Endothelial cell of umbilical vein (primary cell): ENCODE results near the gene MADCAM1. TPM values are rescaled to one million over a fixed set of nuclear protein-coding genes. Genes with fewer than 3 reads are reported as not detected.

ENCODE experiments used
- BruUV-seq: library from RNA; stranded (reverse); fragments of 400-500 nt; replicated peaks from 2 replicates; lab custom pipeline; 2021; lab: Mats Ljungman, UMichigan
- CTCF ChIA-PET: fragments of 300-600, 350-600 bp; sonication (Branson Sonifier 250); formaldehyde crosslinking; loops from one replicate; lab custom pipeline; 2021; ENCODE audit warnings: antibody characterized with exemption, inconsistent platforms; lab: Charles Lee
- POLR2A ChIA-PET: fragments of 300-600, 350-600 bp; sonication (Branson Sonifier 250); formaldehyde crosslinking; loops from one replicate; lab custom pipeline; 2021; ENCODE audit warnings: antibody characterized with exemption, inconsistent platforms; lab: Charles Lee
- DNase-seq: peaks from one replicate; pipeline ENCODE4 v3.0.0-alpha.2; 2011; ENCODE audit warnings: low read depth, low spot score
- FAIRE-seq: peaks from 2 replicates; lab custom pipeline; 2011; peaks lifted over from hg19 to GRCh38; lab: Jason Lieb, UNC
- H2AFZ ChIP-seq: 2 replicates; pipeline ENCODE4 v1.6.0; 2012; ENCODE audit warnings: low read depth, low read length, control low read depth, inconsistent platforms
- H3K27ac ChIP-seq: 2 replicates; pipeline ENCODE4 v1.5.1; 2011; ENCODE audit warnings: low read depth, mild to moderate bottlenecking, control low read depth, low read length, moderate library complexity; ENCODE audit not compliant: insufficient read depth
- H3K27me3 ChIP-seq, 2 experiments: 2 replicates each; pipeline versions ENCODE4 v1.6.0 to v1.6.1; 2011; ENCODE audit warnings: low read length in 2 of 2, mixed read lengths in 1 of 2; ENCODE audit not compliant: control insufficient read depth in 2 of 2, insufficient read depth in 2 of 2
- H3K36me3 ChIP-seq, 2 experiments: 2 replicates in 1 of 2; 3 replicates in 1 of 2; pipeline ENCODE4 v1.5.1; 2011; ENCODE audit warnings: low read length in 2 of 2, mild to moderate bottlenecking in 1 of 2, moderate library complexity in 1 of 2; ENCODE audit not compliant: control insufficient read depth in 2 of 2, insufficient read depth in 2 of 2; ENCODE audit errors: extremely low read depth in 1 of 2
- H3K4me1 ChIP-seq: 3 replicates; pipeline ENCODE4 v1.5.1; 2011; ENCODE audit warnings: mild to moderate bottlenecking, low read length; ENCODE audit not compliant: control insufficient read depth, insufficient read depth; ENCODE audit errors: extremely low read depth
- H3K4me2 ChIP-seq: 2 replicates; pipeline ENCODE4 v1.6.1; 2011; ENCODE audit warnings: low read length, control low read depth, mixed read lengths; ENCODE audit not compliant: insufficient read depth
- H3K4me3 ChIP-seq, 3 experiments: fragments of 200-600 bp in 1 of 3; sonication (generic), shearing (Covaris generic) in 1 of 3; replicated peaks in 1 of 3; 2 replicates each; pipeline ENCODE4 v1.5.1; 2011 to 2016; ENCODE audit warnings: control low read depth in 3 of 3, low read length in 3 of 3, mild to moderate bottlenecking in 2 of 3, inconsistent platforms in 1 of 3, low read depth in 1 of 3, moderate library complexity in 1 of 3; ENCODE audit not compliant: insufficient read depth in 1 of 3
- H3K79me2 ChIP-seq: 2 replicates; pipeline ENCODE4 v1.6.0; 2012; ENCODE audit warnings: low read length, inconsistent platforms; ENCODE audit not compliant: control insufficient read depth, insufficient read depth
- H3K9ac ChIP-seq: replicated peaks from 2 replicates; pipeline ENCODE3; 2011; ENCODE audit warnings: low read length, control low read depth; ENCODE audit not compliant: insufficient read depth; ENCODE audit errors: extremely low read depth
- H3K9me1 ChIP-seq: replicated peaks from 3 replicates; pipeline ENCODE4 v1.6.0; 2011; ENCODE audit warnings: mild to moderate bottlenecking, low read length; ENCODE audit not compliant: control insufficient read depth, insufficient read depth; ENCODE audit errors: extremely low read depth
- H3K9me3 ChIP-seq: replicated peaks from 2 replicates; pipeline ENCODE4 v1.5.1; 2012; ENCODE audit warnings: low read length, inconsistent platforms; ENCODE audit not compliant: control insufficient read depth, insufficient read depth
- H4K20me1 ChIP-seq: replicated peaks from 2 replicates; pipeline ENCODE3; 2011; ENCODE audit warnings: mild to moderate bottlenecking, low read length; ENCODE audit not compliant: control insufficient read depth, insufficient read depth; ENCODE audit errors: extremely low read depth
- CTCF ChIP-seq, 2 donors: IDR thresholded peaks; 1 replicate in 1 of 2; 2 replicates in 1 of 2; pipeline ENCODE4 v1.5.1; 2011; ENCODE audit warnings: low read length in 2 of 2, mild to moderate bottlenecking in 2 of 2, moderate library complexity in 2 of 2, control low read depth in 1 of 2, inconsistent platforms in 1 of 2, low read depth in 1 of 2; ENCODE audit not compliant: insufficient read depth in 1 of 2; ENCODE audit errors: extremely low read depth in 1 of 2
- EZH2 ChIP-seq: IDR thresholded peaks from 2 replicates; pipeline ENCODE4 v1.6.1; 2012; ENCODE audit warnings: borderline replicate concordance, low read depth, mild to moderate bottlenecking, moderate library complexity, low read length, inconsistent platforms; ENCODE audit not compliant: severe bottlenecking
- FOS ChIP-seq: IDR thresholded peaks from 2 replicates; pipeline ENCODE4 v1.6.1; 2011; ENCODE audit warnings: mild to moderate bottlenecking, low read length, moderate library complexity, borderline replicate concordance; ENCODE audit not compliant: insufficient read depth
- GATA2 ChIP-seq: IDR thresholded peaks from 2 replicates; pipeline ENCODE4 v1.7.0; 2011; ENCODE audit warnings: low read depth, mild to moderate bottlenecking, moderate library complexity, mixed read lengths, low read length; ENCODE audit not compliant: insufficient read length, insufficient read depth
- JUN ChIP-seq: IDR thresholded peaks from 2 replicates; pipeline ENCODE4 v1.6.1; 2011; ENCODE audit warnings: borderline replicate concordance, low read depth; ENCODE audit not compliant: insufficient read length, insufficient read depth
- MAX ChIP-seq: IDR thresholded peaks from 2 replicates; pipeline ENCODE4 v1.6.1; 2011; ENCODE audit not compliant: insufficient read depth, insufficient read length
- POLR2A ChIP-seq: IDR thresholded peaks from 2 replicates; pipeline ENCODE4 v1.6.1; 2012; ENCODE audit warnings: low read depth, mild to moderate bottlenecking, control low read depth, low read length
- POLR2AphosphoS5 ChIP-seq: IDR thresholded peaks from 2 replicates; pipeline ENCODE4 v1.6.1; 2012; ENCODE audit warnings: low read depth, mild to moderate bottlenecking, control low read depth, low read length, moderate library complexity; ENCODE audit not compliant: insufficient read depth
- dilution Hi-C: fragments of 300-500 bp; cut with MboI; formaldehyde crosslinking; loops from one replicate; pipeline ENCODE4 v1.15.0; 2019; ENCODE audit warnings: low sequenced_read_pairs; ENCODE audit not compliant: extremely low pct_ligation_motif_present
- intact Hi-C: fragments of 100-400 bp; cut with micrococcal nuclease; formaldehyde crosslinking; loops from one replicate; pipeline ENCODE4 v1.10.0; 2022
- polyA plus RNA-seq, 4 experiments: library from polyadenylated mRNA; depleted of rRNA in 3 of 4; stranded (reverse) in 3 of 4; unstranded in 1 of 4; fragments of >200 nt; gene quantifications; 2 replicates each; pipeline versions ENCODE4 v1.2.1 to v1.2.3, GENCODE V29; 2011 to 2012; ENCODE audit warnings: missing spikeins in 1 of 4
- total RNA-seq: library from RNA; stranded (reverse); gene quantifications from 2 replicates; pipeline ENCODE4 v1.2.3, GENCODE V29; 2021

MADCAM1 gene
- total and polyA plus RNA-seq, 2 donors (not counting 3 experiments of a cell fraction or from before 2014, with no cell fraction given): 0.07 to 0.31 TPM

GRCh38 chr19:536031-536880 is 40.0 kb downstream of the MADCAM1 start:
- no peak for FAIRE-seq
- dilution Hi-C loops (no loop called here), intact Hi-C loops (no loop called here)
- no peak for DNase-seq
- Histone ChIP-seq H3K27ac (no peak overlapping the region), H3K9me1 (no peaks in the 10 kb centered on the region), H3K36me3 (peaks cover 5 to 39% of the 10 kb centered on the region in 2 experiments), H3K4me2 (no peak overlapping the region), H3K27me3 (no peaks in the 10 kb centered on the region), H3K79me2 (peaks cover 46% of the 10 kb centered on the region), H3K4me3 (no peak overlapping the region), H4K20me1 (no peaks in the 10 kb centered on the region), H3K9me3 (no peaks in the 10 kb centered on the region), H3K9ac (no peak overlapping the region), H3K4me1 (peaks cover 13% of the 10 kb centered on the region), H2AFZ (no peak overlapping the region)
- BruUV-seq: no TSS peak
- TF ChIP-seq EZH2 (no peak), POLR2A (no peak), POLR2AphosphoS5 (no peak), JUN (no peak), FOS (no peak), CTCF (IDR thresholded peaks at IDR 0.05; ENCODE audit: extremely low read depth in 1 of 2, insufficient read depth in 1 of 2, low read depth in 1 of 2, low read length in 2 of 2) (no peak), MAX (no peak), GATA2 (no peak)
- ChIA-PET CTCF (no interaction called here), POLR2A (no interaction called here)
